ENCODE data around the gene MED16. TPM values are rescaled to one million over a fixed set of nuclear protein-coding genes. Genes with fewer than 3 reads are reported as not detected.

The MED16 gene
- total RNA-seq, 1 donor from 2014 or later: 12.1 TPM

DNA sequence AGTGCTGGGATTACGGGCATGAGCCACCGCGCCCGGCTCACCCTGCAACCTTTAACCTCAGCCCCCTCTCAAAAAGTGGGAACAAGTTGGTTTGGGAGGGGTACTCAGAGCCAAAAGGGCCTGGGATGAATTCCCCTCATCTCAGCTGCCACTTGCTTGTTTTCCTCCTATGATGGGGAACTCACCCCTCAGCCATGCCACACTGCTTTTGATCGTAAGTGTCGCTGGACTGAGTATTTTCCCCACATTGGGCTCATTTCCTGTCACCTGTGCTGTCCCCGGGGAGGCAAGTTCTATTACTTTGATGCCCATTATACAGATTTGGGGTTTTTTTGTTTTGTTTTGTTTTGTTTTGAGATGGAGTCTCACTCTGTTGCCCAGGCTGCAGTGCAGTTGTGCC lies 13.5 kb upstream of the MED16 start:
- no peak overlapping the region for H3K4me3 ChIP-seq (ENCODE audit: low read depth, low read length)
- no peaks in the 10 kb centered on the region for H3K27me3 ChIP-seq (ENCODE audit: control insufficient read depth, insufficient read depth, low read length)
- DNase-seq (ENCODE audit: low read depth) (no peak), FAIRE-seq (no peak)
- H3K36me3 ChIP-seq (ENCODE audit: control insufficient read depth, insufficient read depth, low read length): peaks cover 10% of the 10 kb centered on the region
- TF ChIP-seq, protein P1, sequence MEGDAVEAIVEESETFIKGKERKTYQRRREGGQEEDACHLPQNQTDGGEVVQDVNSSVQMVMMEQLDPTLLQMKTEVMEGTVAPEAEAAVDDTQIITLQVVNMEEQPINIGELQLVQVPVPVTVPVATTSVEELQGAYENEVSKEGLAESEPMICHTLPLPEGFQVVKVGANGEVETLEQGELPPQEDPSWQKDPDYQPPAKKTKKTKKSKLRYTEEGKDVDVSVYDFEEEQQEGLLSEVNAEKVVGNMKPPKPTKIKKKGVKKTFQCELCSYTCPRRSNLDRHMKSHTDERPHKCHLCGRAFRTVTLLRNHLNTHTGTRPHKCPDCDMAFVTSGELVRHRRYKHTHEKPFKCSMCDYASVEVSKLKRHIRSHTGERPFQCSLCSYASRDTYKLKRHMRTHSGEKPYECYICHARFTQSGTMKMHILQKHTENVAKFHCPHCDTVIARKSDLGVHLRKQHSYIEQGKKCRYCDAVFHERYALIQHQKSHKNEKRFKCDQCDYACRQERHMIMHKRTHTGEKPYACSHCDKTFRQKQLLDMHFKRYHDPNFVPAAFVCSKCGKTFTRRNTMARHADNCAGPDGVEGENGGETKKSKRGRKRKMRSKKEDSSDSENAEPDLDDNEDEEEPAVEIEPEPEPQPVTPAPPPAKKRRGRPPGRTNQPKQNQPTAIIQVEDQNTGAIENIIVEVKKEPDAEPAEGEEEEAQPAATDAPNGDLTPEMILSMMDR (IDR thresholded peaks at IDR 0.05; ENCODE audit: insufficient read depth, low read length, severe bottlenecking): no peak

DNA sequence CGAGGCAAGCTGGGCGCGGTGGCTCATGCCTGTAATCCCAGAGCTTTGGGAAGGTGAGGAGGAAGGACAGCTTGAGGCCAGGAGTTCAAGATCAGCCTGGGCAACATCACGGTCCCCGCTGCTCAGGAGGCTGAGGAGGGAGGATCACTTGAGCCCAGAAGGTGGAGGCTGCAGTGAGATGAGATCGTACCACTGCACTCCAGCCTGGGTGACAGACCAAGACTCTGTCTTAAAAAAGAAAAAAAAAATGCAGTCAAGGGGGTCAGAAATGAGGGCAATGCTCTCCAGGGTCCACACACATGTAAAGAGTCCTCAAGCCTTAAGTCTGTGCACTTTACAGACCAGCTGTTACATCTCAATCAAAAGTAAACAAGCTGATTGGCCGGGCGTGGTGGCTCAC lies 11.6 kb upstream of the MED16 start:
- DNase-seq (ENCODE audit: low read depth) (no peak), FAIRE-seq (no peak)
- no peaks in the 10 kb centered on the region for H3K27me3 ChIP-seq (ENCODE audit: control insufficient read depth, insufficient read depth, low read length)
- H3K4me3 ChIP-seq (ENCODE audit: low read depth, low read length): no peak overlapping the region
- H3K36me3 ChIP-seq (ENCODE audit: control insufficient read depth, insufficient read depth, low read length): peaks cover 19% of the 10 kb centered on the region
- TF ChIP-seq, protein P1 (IDR thresholded peaks at IDR 0.05; ENCODE audit: insufficient read depth, low read length, severe bottlenecking): no peak

DNA sequence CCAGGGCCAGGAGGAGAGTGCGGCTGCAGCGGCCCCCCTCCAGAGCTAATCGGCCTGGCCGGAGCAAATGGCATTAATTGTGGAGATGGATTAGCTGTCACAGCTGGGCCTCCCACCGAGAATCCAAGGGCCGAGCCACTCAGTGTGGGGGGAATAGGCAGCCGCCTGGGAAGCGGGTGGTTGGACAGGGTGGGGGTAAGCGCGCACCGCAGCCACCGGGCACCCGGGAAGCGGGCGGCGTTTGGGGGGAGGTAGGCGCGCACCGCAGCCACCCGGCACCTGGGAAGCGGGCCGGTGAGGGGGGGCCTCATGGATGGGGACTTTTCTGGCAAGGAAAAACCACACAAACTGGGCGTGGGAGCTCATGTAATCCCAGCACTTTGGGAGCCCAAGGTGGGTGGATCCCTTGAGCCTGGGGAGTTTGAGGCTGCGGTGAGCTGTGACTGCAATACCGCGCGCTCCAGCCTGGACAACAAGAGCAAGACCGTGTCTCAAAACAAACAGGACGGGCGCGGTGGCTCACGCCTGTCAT lies 10.3 kb upstream of the MED16 start:
- FAIRE-seq (no peak), DNase-seq (ENCODE audit: low read depth) (no peak)
- H3K27me3 ChIP-seq (ENCODE audit: control insufficient read depth, insufficient read depth, low read length): no peaks in the 10 kb centered on the region
- H3K36me3 ChIP-seq (ENCODE audit: control insufficient read depth, insufficient read depth, low read length): peaks cover 24% of the 10 kb centered on the region
- TF ChIP-seq, protein P1 (IDR thresholded peaks at IDR 0.05; ENCODE audit: insufficient read depth, low read length, severe bottlenecking): no peak
- no peak overlapping the region for H3K4me3 ChIP-seq (ENCODE audit: low read depth, low read length)

DNA sequence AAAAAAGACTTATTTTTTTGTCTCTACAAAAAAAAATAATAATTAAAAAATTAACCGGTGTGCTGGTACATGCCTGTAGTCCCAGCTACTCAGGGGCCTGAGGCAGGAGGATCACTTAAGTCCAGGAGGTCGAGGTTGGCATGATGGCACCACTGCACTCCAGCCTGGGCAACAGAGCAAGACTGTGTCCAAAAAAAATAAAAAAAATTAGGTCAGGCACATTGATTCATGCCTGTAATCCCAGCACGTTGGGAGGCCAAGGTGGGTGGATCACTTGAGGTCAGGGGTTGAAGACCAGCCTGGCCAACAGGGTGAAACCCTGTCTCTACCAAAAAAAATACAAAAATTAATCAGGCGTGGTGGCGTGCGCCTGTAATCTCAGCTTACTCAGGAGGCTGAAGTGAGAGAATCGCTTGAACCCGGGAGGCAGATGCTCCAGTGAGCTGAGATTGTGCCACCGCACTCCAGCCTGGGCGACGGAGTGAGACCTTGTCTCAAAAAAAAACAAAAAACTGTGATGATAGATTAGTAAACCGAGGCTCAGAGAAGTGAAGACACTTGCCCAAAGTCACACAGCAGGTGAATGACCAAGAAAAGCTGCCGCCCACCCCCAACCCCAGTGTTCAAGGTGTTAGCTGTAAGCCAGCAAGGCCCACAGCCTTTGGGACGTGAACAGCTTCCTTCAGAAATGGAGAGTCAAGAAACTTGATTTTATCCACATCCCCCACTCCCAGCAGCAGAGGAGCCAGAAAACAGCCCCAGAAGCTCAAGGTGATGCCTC lies 9.6 kb upstream of the MED16 start:
- no peaks in the 10 kb centered on the region for H3K27me3 ChIP-seq (ENCODE audit: control insufficient read depth, insufficient read depth, low read length)
- FAIRE-seq (no peak), DNase-seq (ENCODE audit: low read depth) (no peak)
- H3K36me3 ChIP-seq (ENCODE audit: control insufficient read depth, insufficient read depth, low read length): peaks cover 25% of the 10 kb centered on the region
- H3K4me3 ChIP-seq (ENCODE audit: low read depth, low read length): no peak overlapping the region
- TF ChIP-seq, protein P1 (IDR thresholded peaks at IDR 0.05; ENCODE audit: insufficient read depth, low read length, severe bottlenecking): no peak

DNA sequence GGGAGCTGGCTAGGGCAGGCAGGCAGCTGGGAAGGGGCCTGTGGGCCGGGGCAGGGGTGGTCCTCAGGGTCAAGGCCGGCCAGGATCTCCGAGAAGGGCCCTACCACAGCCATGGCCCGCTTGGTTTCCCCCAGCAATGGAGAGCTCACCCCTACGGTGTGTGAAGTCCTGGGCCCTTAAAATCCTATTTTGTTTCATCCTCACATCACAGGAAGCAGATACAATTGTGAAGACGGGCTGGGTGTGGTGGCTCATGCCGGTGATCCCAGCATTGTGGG lies 9.0 kb upstream of the MED16 start:
- TF ChIP-seq, protein P1 (IDR thresholded peaks at IDR 0.05; ENCODE audit: insufficient read depth, low read length, severe bottlenecking): no peak
- Histone ChIP-seq H3K4me3 (ENCODE audit: low read depth, low read length) (no peak overlapping the region), H3K27me3 (ENCODE audit: control insufficient read depth, insufficient read depth, low read length) (no peaks in the 10 kb centered on the region), H3K36me3 (ENCODE audit: control insufficient read depth, insufficient read depth, low read length) (peaks cover 27% of the 10 kb centered on the region)
- FAIRE-seq (no peak), DNase-seq (ENCODE audit: low read depth) (no peak)

Measured in bronchial epithelial cell (primary cell).